Measurements from ENCODE around the gene SAMD10.
"Not testable (repeated sequence)": the region's sequence is repeated elsewhere in the genome, so short reads cannot be mapped to it uniquely, and the experiment has no call there.

Gene SAMD10

DNA sequence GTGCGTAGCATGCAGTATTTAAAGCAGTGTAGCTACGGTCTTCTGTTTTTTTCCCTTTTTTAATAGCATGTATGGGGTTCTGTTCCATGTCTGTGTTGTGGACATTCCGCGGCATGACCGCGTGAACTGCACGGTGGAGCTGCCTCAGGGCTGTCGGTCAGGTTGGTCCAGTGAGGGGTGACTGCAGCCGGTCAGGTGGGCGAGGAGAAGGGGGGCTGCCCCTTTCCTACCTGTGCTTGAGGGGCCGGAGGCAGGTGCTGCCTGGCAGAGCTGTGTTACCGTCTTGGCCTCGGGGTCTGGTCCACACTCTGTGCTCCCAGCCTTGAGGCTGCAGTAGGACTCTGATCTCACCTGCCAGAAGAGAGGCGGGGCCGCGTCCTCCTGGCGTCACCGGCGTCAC is 47.7 kb downstream of the SAMD10 start:
- Mint-ChIP-seq H3K4me1 (ENCODE audit: low read depth in 2 of 2) (peaks cover 3 to 13% of the 10 kb centered on the region in 2 donors), H3K36me3 (ENCODE audit: insufficient read depth) (peaks cover 42% of the 10 kb centered on the region), H3K27me3 (no peaks in the 10 kb centered on the region), H3K27ac (no peak overlapping the region), H3K9me3 (no peaks in the 10 kb centered on the region), H3K4me3 (no peak overlapping the region)
- DNase-seq: no peak
- ATAC-seq (replicated peaks): no peak

DNA sequence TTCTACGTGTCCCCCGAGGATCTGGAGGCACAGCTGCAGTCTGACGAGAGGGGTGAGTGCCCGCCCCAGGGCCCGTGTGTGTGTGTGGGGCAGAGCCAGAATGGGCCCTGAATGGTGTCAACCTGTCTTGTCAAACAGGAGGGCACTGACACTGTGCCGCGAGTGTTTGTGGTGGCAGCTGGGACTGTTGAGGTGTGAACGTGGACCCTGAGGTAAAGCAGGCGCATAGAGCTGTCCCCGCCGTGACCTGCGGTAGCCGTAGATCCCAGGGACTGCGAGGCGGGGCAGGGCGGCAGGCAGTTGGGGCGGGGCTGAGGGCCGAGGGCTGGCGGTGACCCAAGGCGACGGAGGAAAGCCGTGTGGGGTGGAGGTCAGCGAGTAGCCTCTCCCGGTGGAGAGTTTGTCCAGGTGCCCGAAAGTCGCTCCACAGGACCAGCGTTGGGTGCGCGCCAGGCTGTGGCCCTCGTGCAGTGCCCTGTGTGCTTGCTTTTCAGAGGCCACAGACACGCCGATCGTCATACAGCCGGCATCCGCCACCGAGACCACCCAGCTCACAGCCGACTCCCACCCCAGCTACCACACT is 48.4 kb downstream of the SAMD10 start:
- DNase-seq (no peak), ATAC-seq (replicated peaks) (no peak)
- H3K36me3 Mint-ChIP-seq (ENCODE audit: insufficient read depth): peaks cover 42% of the 10 kb centered on the region
- no peak overlapping the region for H3K27ac Mint-ChIP-seq
- H3K9me3 Mint-ChIP-seq: no peaks in the 10 kb centered on the region
- no peak overlapping the region for H3K4me3 Mint-ChIP-seq
- no peaks in the 10 kb centered on the region for H3K27me3 Mint-ChIP-seq
- peaks cover 8 to 13% of the 10 kb centered on the region in 2 donors for H3K4me1 Mint-ChIP-seq (ENCODE audit: low read depth in 2 of 2)

DNA sequence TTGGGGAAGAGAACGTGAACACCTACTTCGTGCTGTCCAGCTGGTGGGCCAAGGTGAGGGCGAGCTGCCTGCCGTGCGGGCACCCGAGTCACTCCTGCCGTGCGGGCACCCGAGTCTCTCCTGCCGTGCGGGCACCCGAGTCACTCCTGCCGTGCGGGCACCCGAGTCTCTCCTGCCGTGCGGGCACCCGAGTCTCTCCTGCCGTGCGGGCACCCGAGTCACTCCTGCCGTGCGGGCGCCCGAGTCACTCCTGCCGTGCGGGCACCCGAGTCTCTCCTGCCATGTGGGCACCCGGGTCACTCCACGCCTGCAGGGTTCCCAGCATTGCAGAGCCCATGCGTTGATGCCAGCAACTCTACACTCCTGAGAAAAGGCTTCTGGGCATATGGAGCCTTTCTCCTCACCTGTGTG is 50.0 kb downstream of the SAMD10 start:
- not testable (repeated sequence) for H3K27me3 Mint-ChIP-seq; H3K9me3 Mint-ChIP-seq; DNase-seq; ATAC-seq (replicated peaks); H3K4me3 Mint-ChIP-seq; H3K27ac Mint-ChIP-seq
- H3K36me3 Mint-ChIP-seq (ENCODE audit: insufficient read depth): peaks cover 42% of the 10 kb centered on the region
- H3K4me1 Mint-ChIP-seq (ENCODE audit: low read depth in 2 of 2): peaks cover 8 to 13% of the 10 kb centered on the region in 2 donors

DNA sequence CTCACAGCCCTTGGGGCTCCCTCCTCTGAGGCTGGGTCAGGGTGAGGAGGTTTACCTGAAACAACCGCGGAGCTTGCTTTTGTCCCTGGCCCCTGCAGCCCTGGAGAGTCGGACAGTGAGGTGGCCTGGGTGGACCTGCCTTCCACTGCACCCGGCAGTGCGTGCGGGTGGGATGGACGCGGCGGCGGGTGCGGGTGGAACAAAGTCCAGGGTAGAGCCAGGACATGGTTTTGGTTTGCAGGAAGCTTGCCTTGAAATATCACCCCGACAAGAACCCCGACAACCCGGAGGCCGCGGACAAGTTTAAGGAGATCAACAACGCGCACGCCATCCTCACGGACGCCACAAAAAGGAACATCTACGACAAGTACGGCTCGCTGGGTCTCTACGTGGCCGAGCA is 50.4 kb downstream of the SAMD10 start:
- Mint-ChIP-seq H3K4me1 (ENCODE audit: low read depth in 2 of 2) (peaks cover 6 to 16% of the 10 kb centered on the region in 2 donors), H3K27ac (no peak overlapping the region), H3K27me3 (no peaks in the 10 kb centered on the region), H3K36me3 (ENCODE audit: insufficient read depth) (peaks cover 42% of the 10 kb centered on the region), H3K9me3 (no peaks in the 10 kb centered on the region), H3K4me3 (no peak overlapping the region)
- ATAC-seq (replicated peaks) (no peak), DNase-seq (no peak)

DNA sequence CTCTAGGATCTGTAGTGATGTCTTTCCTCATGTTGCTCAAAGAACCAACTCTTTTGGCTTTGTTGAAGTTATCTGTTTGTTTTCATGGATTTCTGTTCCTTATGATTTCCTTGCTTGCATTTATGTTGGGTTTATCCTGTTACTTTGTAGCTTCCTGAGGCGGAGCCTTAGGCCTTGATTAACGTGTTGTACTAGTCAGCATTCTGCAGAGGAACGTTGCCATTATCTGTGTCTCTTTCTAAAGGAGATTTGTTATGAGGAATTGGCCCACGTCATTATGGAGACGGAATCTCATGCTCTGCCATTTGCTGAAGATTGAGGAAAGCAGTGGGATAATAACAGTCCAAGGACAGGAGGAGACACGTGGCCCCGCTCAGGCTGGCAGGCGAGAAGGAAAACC is 53.1 kb downstream of the SAMD10 start:
- Mint-ChIP-seq H3K36me3 (ENCODE audit: insufficient read depth) (peaks cover 38% of the 10 kb centered on the region), H3K27me3 (no peaks in the 10 kb centered on the region), H3K9me3 (no peaks in the 10 kb centered on the region), H3K27ac (peak overlapping the region; percentile 11 to 38), H3K4me3 (no peak overlapping the region), H3K4me1 (ENCODE audit: low read depth in 2 of 2) (peaks cover 4 to 20% of the 10 kb centered on the region in 2 donors)
- no peak for DNase-seq
- no peak for ATAC-seq (replicated peaks)

DNA sequence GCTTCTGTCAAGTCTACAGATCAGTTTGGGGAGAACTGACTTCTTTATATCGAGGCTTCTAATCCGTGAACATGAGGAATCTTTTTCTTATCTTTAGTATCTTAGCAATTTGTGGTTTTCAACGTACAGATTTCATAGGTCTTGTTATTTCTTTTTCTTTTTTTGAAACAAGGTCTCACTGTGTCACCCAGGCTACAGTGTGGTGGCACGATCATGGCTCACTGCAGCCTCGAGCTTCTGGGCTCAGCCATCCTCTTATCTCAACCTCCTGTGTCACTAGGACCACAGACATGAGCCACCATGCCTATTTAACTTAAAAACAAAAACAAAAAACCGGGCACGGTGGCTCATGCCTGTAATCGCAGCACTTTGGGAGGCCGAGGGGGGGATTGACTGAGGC is 55.2 kb downstream of the SAMD10 start:
- no peaks in the 10 kb centered on the region for H3K9me3 Mint-ChIP-seq
- peaks cover 4 to 20% of the 10 kb centered on the region in 2 donors for H3K4me1 Mint-ChIP-seq (ENCODE audit: low read depth in 2 of 2)
- peak overlapping the region; percentile 6 to 15 for H3K27ac Mint-ChIP-seq
- DNase-seq (no peak), ATAC-seq (replicated peaks) (no peak)
- H3K4me3 Mint-ChIP-seq: no peak overlapping the region
- peaks cover 30% of the 10 kb centered on the region for H3K36me3 Mint-ChIP-seq (ENCODE audit: insufficient read depth)
- H3K27me3 Mint-ChIP-seq: no peaks in the 10 kb centered on the region

Data from effector memory CD8-positive, alpha-beta T cell (primary cell).